Panc1 (cell line): ENCODE data around the gene BCR. TPM values are rescaled to one million over a fixed set of nuclear protein-coding genes. Genes with fewer than 3 reads are reported as not detected.

ENCODE experiments used
- ATAC-seq: fragments of 200-7000 bp; cut with Tn5 transposase; 2 replicates; pipeline ENCODE4 v1.9.1; 2020; ENCODE audit warnings: mild to moderate bottlenecking, moderate library complexity
- BruUV-seq: library from RNA; stranded (reverse); fragments of 400-500 nt; replicated peaks from 2 replicates; lab custom pipeline; 2021; lab: Mats Ljungman, UMichigan
- CTCF ChIA-PET: fragments of 300-600 bp; sonication (Branson Sonifier 250); formaldehyde crosslinking; loops from one replicate; lab custom pipeline; 2022; ENCODE audit warnings: antibody characterized with exemption; lab: Charles Lee
- POLR2A ChIA-PET: fragments of 300-600 bp; sonication (Branson Sonifier 250); formaldehyde crosslinking; loops from one replicate; lab custom pipeline; 2022; ENCODE audit warnings: antibody characterized with exemption; lab: Charles Lee
- DNase-seq: peaks from one replicate; pipeline ENCODE4 v3.0.0-alpha.2; 2010; ENCODE audit warnings: low read depth, low spot score
- H3K27ac ChIP-seq: 2 replicates; pipeline ENCODE4 v1.5.1; 2011; ENCODE audit warnings: mild to moderate bottlenecking, low read length, inconsistent platforms
- H3K27me3 ChIP-seq: fragments of 200-500 bp; sonication (Bioruptor generic); 2 replicates; pipeline ENCODE4 v1.6.0; 2014; ENCODE audit warnings: low read length, inconsistent platforms; ENCODE audit not compliant: control insufficient read depth, insufficient read depth
- H3K36me3 ChIP-seq: fragments of 200-500 bp; sonication (Bioruptor generic); 2 replicates; pipeline ENCODE4 v1.5.1; 2014; ENCODE audit warnings: inconsistent platforms, mild to moderate bottlenecking, low read length, moderate library complexity; ENCODE audit not compliant: control insufficient read depth, insufficient read depth
- H3K4me1 ChIP-seq: 2 replicates; pipeline ENCODE4 v1.5.1; 2011; ENCODE audit warnings: inconsistent platforms, mild to moderate bottlenecking, low read length, moderate library complexity; ENCODE audit not compliant: control insufficient read depth, insufficient read depth
- H3K4me3 ChIP-seq, 2 experiments: 2 replicates each; pipeline ENCODE4 v1.5.1; 2011 to 2012; ENCODE audit warnings: low read depth in 2 of 2, low read length in 2 of 2, mild to moderate bottlenecking in 2 of 2, inconsistent platforms in 1 of 2, moderate library complexity in 1 of 2
- H3K9me3 ChIP-seq: fragments of 200-500 bp; sonication (Bioruptor generic); 2 replicates; pipeline ENCODE4 v1.5.1; 2014; ENCODE audit warnings: low read depth, mild to moderate bottlenecking, inconsistent platforms, low read length, moderate library complexity; ENCODE audit not compliant: control insufficient read depth, insufficient read depth
- CTCF ChIP-seq: fragments of 450-650 bp; IDR thresholded peaks from 2 replicates; pipeline ENCODE4 v1.5.1; 2017; ENCODE audit warnings: mild to moderate bottlenecking
- POLR2AphosphoS5 ChIP-seq: IDR thresholded peaks from 2 replicates; pipeline ENCODE4 v1.6.1; 2012; ENCODE audit warnings: mild to moderate bottlenecking, low read depth, low read length, moderate library complexity
- SIN3A ChIP-seq: IDR thresholded peaks from 2 replicates; pipeline ENCODE4 v1.6.1; 2012; ENCODE audit warnings: low read depth, mild to moderate bottlenecking, low read length, moderate library complexity, borderline replicate concordance; ENCODE audit not compliant: insufficient read depth
- TCF7L2 ChIP-seq: IDR thresholded peaks from 2 replicates; pipeline ENCODE4 v1.6.1; 2011; ENCODE audit warnings: mild to moderate bottlenecking, low read depth, low read length, inconsistent platforms
- in situ Hi-C: cut with HindIII; loops from 2 replicates; pipeline ENCODE4 v1.10.0; 2016; ENCODE audit warnings: low sequenced_read_pairs, low pct_unique_long_range_greater_than_20kb
- intact Hi-C: fragments of 100-400 bp; cut with micrococcal nuclease; formaldehyde crosslinking; loops from one replicate; pipeline ENCODE4 v1.10.0; 2022; ENCODE audit not compliant: unreplicated experiment
- total RNA-seq: library from RNA; stranded (reverse); gene quantifications from one replicate; pipeline ENCODE4 v1.2.1, GENCODE V29; 2021; ENCODE audit not compliant: unreplicated experiment
- TF ChIP-seq, protein P1 (sequence below), 2 experiments: IDR thresholded peaks; 2 replicates each; pipeline ENCODE4 v1.6.1; 2011 to 2012; ENCODE audit warnings: low read depth in 2 of 2, control low read depth in 1 of 2, low read length in 1 of 2, mild to moderate bottlenecking in 1 of 2, moderate library complexity in 1 of 2; ENCODE audit not compliant: insufficient read depth in 1 of 2

The BCR gene
- total RNA-seq, 1 experiment from 2014 or later = 32.1 TPM

- intact Hi-C loops (no loop called here), in situ Hi-C loops (no loop called here)
- Histone ChIP-seq H3K27ac (no peak overlapping the region), H3K27me3 (no peaks in the 10 kb centered on the region), H3K36me3 (no peaks in the 10 kb centered on the region), H3K4me3 (no peak overlapping the region), H3K9me3 (no peaks in the 10 kb centered on the region), H3K4me1 (no peaks in the 10 kb centered on the region)
- TF ChIP-seq POLR2AphosphoS5 = no peak
- ChIA-PET POLR2A (interaction anchor here (0.7 kb wide), 1 partner anchor 181 kb away, joined by 7 read pairs; no protein-coding TSS in a partner anchor), CTCF (no interaction called here)
- DNase-seq (no peak), ATAC-seq (no peak)
- BruUV-seq = no TSS peak
Measured at GRCh38 chr22:23210428-23211170, 30.3 kb downstream of the BCR start.

GRCh38 chr22:23211622-23212021 is 31.3 kb downstream of the BCR start:
- no TSS peak for BruUV-seq
- CTCF ChIA-PET = no interaction called here
- H3K27ac ChIP-seq = no peak overlapping the region
- in situ Hi-C loops = no loop called here
- no peaks in the 10 kb centered on the region for H3K9me3 ChIP-seq
- no peak overlapping the region for H3K4me3 ChIP-seq
- intact Hi-C loops = no loop called here
- no peaks in the 10 kb centered on the region for H3K4me1 ChIP-seq
- DNase-seq = no peak
- POLR2A ChIA-PET = no interaction called here
- H3K27me3 ChIP-seq = no peaks in the 10 kb centered on the region
- TF ChIP-seq SIN3A (no peak), POLR2AphosphoS5 (no peak), CTCF (no peak), TCF7L2 (no peak)
- TF ChIP-seq, protein P1, sequence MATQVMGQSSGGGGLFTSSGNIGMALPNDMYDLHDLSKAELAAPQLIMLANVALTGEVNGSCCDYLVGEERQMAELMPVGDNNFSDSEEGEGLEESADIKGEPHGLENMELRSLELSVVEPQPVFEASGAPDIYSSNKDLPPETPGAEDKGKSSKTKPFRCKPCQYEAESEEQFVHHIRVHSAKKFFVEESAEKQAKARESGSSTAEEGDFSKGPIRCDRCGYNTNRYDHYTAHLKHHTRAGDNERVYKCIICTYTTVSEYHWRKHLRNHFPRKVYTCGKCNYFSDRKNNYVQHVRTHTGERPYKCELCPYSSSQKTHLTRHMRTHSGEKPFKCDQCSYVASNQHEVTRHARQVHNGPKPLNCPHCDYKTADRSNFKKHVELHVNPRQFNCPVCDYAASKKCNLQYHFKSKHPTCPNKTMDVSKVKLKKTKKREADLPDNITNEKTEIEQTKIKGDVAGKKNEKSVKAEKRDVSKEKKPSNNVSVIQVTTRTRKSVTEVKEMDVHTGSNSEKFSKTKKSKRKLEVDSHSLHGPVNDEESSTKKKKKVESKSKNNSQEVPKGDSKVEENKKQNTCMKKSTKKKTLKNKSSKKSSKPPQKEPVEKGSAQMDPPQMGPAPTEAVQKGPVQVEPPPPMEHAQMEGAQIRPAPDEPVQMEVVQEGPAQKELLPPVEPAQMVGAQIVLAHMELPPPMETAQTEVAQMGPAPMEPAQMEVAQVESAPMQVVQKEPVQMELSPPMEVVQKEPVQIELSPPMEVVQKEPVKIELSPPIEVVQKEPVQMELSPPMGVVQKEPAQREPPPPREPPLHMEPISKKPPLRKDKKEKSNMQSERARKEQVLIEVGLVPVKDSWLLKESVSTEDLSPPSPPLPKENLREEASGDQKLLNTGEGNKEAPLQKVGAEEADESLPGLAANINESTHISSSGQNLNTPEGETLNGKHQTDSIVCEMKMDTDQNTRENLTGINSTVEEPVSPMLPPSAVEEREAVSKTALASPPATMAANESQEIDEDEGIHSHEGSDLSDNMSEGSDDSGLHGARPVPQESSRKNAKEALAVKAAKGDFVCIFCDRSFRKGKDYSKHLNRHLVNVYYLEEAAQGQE (IDR thresholded peaks at IDR 0.05; ENCODE audit: insufficient read depth in 1 of 2, low read depth in 2 of 2, low read length in 1 of 2) = no peak
- ATAC-seq = no peak
- no peaks in the 10 kb centered on the region for H3K36me3 ChIP-seq
